Measurements from ENCODE around the gene DNER.

DNA sequence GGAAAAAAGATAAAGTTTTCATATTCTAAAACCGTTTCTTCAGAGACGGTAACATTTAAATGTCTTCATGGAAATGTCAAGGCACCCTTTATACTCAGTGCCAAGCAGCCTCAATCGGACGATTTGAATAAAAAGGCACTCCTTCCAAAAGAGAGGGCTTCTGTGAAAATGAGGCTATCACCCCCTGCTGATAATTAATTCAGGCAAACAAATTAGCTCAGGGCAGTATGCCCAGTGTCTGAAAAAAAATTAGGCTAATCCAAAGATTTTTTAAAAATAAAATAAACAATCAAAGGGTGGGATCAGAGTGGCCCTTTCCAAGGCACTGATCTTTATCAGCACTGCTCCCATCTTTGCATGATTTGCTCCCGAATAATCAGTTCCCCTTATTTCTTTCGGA lies 292.3 kb downstream of the DNER start:
- TF ChIP-seq CTCF (IDR thresholded peaks at IDR 0.05), result no peak
- TF ChIP-seq POLR2A (IDR thresholded peaks at IDR 0.05), result no peak
- no peak for TF ChIP-seq EP300 (IDR thresholded peaks at IDR 0.05)
